Measurements from ENCODE around the gene GHR. TPM values are rescaled to one million over a fixed set of nuclear protein-coding genes. Genes with fewer than 3 reads are reported as not detected.

GHR gene
- total and polyA plus RNA-seq, 10 of the 15 experiments (the other 5 are each of a cell fraction or from before 2014, with no cell fraction given): 0.23 to 10.2 (median 0.48) TPM

DNA sequence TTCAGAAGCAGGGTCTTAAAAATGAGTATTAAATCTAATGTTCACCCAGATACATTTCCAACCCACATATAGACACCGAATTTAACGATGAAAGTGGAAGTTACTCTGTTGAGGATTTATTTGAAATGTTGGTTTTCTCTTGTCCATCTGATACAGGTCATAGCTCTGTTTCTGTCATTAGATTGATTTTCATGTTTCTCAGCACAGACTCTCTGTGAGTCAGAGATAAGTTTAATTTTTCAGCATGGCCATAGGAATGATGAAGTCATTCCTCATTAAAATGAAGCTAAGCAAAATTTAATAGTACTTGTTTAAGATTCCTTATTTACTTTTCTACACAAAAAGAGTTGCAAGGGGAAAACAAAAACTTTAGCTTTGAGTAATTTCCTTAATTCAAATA is 38.8 kb downstream of the GHR start:
- intact Hi-C loops (cut with micrococcal nuclease; ENCODE audit: unreplicated experiment) (no loop called here), in situ Hi-C loops (cut with MboI) (no loop called here)
- FAIRE-seq: no peak
- ATAC-seq: no peak
- Histone ChIP-seq H3K36me3 (ENCODE audit: control insufficient read depth in 2 of 2, insufficient read depth in 2 of 2, low read length in 1 of 2) (no peaks in the 10 kb centered on the region), H2AFZ (ENCODE audit: control insufficient read depth, low read depth, low read length) (no peak overlapping the region), H3K79me2 (ENCODE audit: control insufficient read depth, insufficient read depth, low read length) (no peaks in the 10 kb centered on the region), H3K9me3 (replicated peaks; ENCODE audit: control insufficient read depth, insufficient read depth, low read length) (no peaks in the 10 kb centered on the region), H3K9ac (ENCODE audit: control insufficient read depth, insufficient read depth, low read length) (no peak overlapping the region), H3K27me3 (replicated peaks in 1 of 2; ENCODE audit: control insufficient read depth in 2 of 2, insufficient read depth in 2 of 2, low read length in 1 of 2) (no peaks in the 10 kb centered on the region), H3K27ac (ENCODE audit: control insufficient read depth, insufficient read depth) (no peak overlapping the region), H3K4me3 (no peak overlapping the region), H3K4me1 (ENCODE audit: control insufficient read depth, insufficient read depth, low read length) (no peaks in the 10 kb centered on the region), H3K4me2 (ENCODE audit: control insufficient read depth, insufficient read depth) (no peak overlapping the region), H4K20me1 (ENCODE audit: control insufficient read depth, insufficient read depth) (no peaks in the 10 kb centered on the region)
- RAD21 ChIA-PET (ENCODE audit: unreplicated experiment): interaction anchor here (0.9 to 4.0 kb wide), 5 partner anchors 10 to 38 kb away, joined by 3 to 31 read pairs (median 10); partner anchors contain the start of gene GHR
- WGBS (ENCODE audit: insufficient coverage, insufficient replicate concordance, low lambda C conversion rate, missing lambda C conversion rate): 41% methylated on average over 2 of the region's 2 CpGs
- BruUV-seq (replicated peaks): no TSS peak
- TF ChIP-seq ASH2L (IDR thresholded peaks at IDR 0.05; ENCODE audit: borderline replicate concordance, low read depth) (no peak), TCF3 (IDR thresholded peaks at IDR 0.05; ENCODE audit: borderline replicate concordance, insufficient read depth, low read depth, low read length) (no peak), SREBF2 (IDR thresholded peaks at IDR 0.05; ENCODE audit: low read length) (no peak), NR2F1 (conservative IDR thresholded peaks at IDR 0.05) (no peak)
- TF ChIP-seq, protein P1, sequence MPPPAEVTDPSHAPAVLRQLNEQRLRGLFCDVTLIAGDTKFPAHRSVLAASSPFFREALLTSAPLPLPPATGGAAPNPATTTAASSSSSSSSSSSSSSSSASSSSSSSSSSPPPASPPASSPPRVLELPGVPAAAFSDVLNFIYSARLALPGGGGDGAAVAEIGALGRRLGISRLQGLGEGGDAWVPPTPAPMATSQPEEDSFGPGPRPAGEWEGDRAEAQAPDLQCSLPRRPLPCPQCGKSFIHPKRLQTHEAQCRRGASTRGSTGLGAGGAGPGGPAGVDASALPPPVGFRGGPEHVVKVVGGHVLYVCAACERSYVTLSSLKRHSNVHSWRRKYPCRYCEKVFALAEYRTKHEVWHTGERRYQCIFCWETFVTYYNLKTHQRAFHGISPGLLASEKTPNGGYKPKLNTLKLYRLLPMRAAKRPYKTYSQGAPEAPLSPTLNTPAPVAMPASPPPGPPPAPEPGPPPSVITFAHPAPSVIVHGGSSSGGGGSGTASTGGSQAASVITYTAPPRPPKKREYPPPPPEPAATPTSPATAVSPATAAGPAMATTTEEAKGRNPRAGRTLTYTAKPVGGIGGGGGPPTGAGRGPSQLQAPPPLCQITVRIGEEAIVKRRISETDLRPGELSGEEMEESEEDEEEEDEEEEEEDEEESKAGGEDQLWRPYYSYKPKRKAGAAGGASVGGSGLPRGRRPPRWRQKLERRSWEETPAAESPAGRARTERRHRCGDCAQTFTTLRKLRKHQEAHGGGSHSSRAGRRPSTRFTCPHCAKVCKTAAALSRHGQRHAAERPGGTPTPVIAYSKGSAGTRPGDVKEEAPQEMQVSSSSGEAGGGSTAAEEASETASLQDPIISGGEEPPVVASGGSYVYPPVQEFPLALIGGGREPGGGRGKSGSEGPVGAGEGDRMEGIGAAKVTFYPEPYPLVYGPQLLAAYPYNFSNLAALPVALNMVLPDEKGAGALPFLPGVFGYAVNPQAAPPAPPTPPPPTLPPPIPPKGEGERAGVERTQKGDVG (CRISPR knock-in tag; IDR thresholded peaks at IDR 0.05): no peak
- TF ChIP-seq, protein P2, sequence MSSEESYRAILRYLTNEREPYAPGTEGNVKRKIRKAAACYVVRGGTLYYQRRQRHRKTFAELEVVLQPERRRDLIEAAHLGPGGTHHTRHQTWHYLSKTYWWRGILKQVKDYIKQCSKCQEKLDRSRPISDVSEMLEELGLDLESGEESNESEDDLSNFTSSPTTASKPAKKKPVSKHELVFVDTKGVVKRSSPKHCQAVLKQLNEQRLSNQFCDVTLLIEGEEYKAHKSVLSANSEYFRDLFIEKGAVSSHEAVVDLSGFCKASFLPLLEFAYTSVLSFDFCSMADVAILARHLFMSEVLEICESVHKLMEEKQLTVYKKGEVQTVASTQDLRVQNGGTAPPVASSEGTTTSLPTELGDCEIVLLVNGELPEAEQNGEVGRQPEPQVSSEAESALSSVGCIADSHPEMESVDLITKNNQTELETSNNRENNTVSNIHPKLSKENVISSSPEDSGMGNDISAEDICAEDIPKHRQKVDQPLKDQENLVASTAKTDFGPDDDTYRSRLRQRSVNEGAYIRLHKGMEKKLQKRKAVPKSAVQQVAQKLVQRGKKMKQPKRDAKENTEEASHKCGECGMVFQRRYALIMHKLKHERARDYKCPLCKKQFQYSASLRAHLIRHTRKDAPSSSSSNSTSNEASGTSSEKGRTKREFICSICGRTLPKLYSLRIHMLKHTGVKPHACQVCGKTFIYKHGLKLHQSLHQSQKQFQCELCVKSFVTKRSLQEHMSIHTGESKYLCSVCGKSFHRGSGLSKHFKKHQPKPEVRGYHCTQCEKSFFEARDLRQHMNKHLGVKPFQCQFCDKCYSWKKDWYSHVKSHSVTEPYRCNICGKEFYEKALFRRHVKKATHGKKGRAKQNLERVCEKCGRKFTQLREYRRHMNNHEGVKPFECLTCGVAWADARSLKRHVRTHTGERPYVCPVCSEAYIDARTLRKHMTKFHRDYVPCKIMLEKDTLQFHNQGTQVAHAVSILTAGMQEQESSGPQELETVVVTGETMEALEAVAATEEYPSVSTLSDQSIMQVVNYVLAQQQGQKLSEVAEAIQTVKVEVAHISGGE (CRISPR knock-in tag; IDR thresholded peaks at IDR 0.05): no peak
- DNase-seq (ENCODE audit: low read depth, low spot score): no peak
- POLR2A ChIA-PET: interaction anchor here (1.2 to 3.3 kb wide), 4 partner anchors 9 to 36 kb away, joined by 4 to 15 read pairs (median 6); no protein-coding TSS in a partner anchor
- SMC1A ChIA-PET (ENCODE audit: uncharacterized antibody, unreplicated experiment): interaction anchor here (0.7 to 4.4 kb wide), 11 partner anchors 9 to 156 kb away, joined by 3 to 33 read pairs (median 5); partner anchors contain the start of gene GHR
- CTCF ChIA-PET: interaction anchor here (0.6 to 2.2 kb wide), 8 partner anchors 9 to 589 kb away, joined by 3 to 10 read pairs (median 4); partner anchors contain the start of gene GHR

All from GM12878 (cell line).